Measurements from ENCODE around the gene HCN1. TPM values are rescaled to one million over a fixed set of nuclear protein-coding genes. Genes with fewer than 3 reads are reported as not detected.
"Not testable (repeated sequence)": the region's sequence is repeated elsewhere in the genome, so short reads cannot be mapped to it uniquely, and the experiment has no call there.

The HCN1 gene
- polyA plus RNA-seq, 3 donors from 2014 or later, result not detected

DNA sequence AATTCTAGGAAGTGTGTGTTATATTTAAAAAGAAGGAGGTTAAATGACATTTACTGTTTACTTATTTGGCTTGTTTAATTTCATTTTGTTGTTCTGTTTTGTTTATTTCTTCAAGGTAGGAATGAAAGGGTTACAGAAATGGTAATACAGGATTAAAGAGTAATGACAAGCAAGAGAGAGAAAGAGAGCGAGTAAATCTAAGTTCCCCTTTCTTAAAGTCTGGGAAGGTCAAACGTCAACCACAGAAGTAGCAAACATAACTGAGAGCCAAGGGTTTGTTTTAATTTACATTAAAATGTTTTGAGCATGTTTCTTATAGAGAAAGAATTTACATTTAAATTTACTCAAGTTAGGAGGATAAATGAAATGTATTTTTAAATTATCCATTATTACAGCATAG lies 18.7 kb downstream of the HCN1 start:
- no peaks in the 10 kb centered on the region for H3K36me3 Mint-ChIP-seq
- DNase-seq, result no peak
- no peaks in the 10 kb centered on the region for H3K27me3 Mint-ChIP-seq (ENCODE audit: low read depth in 3 of 3)
- no peak overlapping the region for H3K4me3 Mint-ChIP-seq
- peaks cover 0 to 43% (median 18%) of the 10 kb centered on the region in 6 donors for H3K9me3 Mint-ChIP-seq
- no peaks in the 10 kb centered on the region for H3K4me1 Mint-ChIP-seq
- H3K27ac Mint-ChIP-seq, result no peak overlapping the region

DNA sequence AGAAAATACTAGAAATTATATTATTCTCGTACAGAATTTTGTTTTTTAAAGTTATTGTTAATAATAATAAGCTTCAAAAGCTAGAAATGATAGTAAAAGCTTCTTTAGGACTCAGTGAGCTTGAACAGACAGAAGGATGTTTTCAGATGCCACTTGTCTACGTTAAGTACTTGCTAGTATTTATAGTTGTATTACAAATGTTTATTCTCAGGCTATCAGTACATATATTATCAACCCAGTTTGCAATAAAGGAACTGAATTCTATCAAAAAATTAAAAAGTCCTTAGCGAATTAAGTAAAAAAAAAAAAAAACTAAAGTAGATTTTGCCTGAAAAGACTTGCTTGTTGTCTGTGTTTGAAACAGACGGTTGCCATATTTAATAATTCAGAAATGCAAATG lies 23.9 kb downstream of the HCN1 start:
- DNase-seq, result no peak
- peaks cover 2 to 51% (median 20%) of the 10 kb centered on the region in 6 donors for H3K9me3 Mint-ChIP-seq
- H3K4me1 Mint-ChIP-seq, result no peaks in the 10 kb centered on the region
- H3K4me3 Mint-ChIP-seq, result no peak overlapping the region
- no peak overlapping the region for H3K27ac Mint-ChIP-seq
- H3K36me3 Mint-ChIP-seq, result peaks cover 0 to 6% (median 0%) of the 10 kb centered on the region in 3 donors
- H3K27me3 Mint-ChIP-seq (ENCODE audit: low read depth in 3 of 3), result no peaks in the 10 kb centered on the region

DNA sequence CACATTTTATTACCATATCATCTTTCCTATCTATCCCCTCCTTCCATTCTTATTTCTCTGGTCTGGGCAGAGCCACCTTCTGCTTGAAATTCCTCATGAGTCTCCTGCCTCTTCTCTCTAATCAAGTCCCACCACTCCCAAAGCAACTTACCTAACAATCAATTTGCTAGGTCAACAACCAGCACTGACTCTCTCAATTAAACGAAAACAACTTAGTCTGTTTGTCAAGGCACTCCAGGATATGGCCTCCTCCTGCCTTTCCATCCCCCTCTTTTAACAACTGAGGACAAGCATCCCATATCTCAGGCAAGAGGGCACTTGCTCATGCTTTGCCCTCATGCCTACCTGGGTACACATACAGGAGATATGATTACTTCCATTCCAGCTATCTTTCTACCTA lies 47.4 kb downstream of the HCN1 start:
- Mint-ChIP-seq H3K27ac (no peak overlapping the region), H3K27me3 (ENCODE audit: low read depth in 3 of 3) (no peaks in the 10 kb centered on the region), H3K36me3 (no peaks in the 10 kb centered on the region), H3K9me3 (peaks cover 7 to 47% (median 22%) of the 10 kb centered on the region in 6 donors), H3K4me3 (no peak overlapping the region), H3K4me1 (no peaks in the 10 kb centered on the region)
- no peak for DNase-seq

DNA sequence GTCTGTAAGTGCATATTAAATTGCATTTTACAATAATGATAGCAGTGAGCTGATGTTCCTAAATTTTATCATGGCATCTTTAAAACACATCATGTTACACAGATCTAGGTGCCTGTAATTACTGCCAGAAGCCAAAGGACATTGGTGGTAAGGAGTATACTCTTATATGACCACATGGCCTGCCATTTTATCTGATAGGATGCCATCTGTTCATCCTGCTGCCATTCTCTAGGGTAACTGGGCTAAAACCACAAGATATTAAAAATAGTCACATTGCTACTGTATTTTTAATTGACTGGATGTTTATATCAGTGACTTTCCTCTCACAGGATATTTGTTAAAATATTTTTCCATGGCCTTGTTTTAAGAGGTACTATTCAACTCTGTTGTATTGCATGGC lies 53.1 kb downstream of the HCN1 start:
- DNase-seq, result no peak
- Mint-ChIP-seq H3K27me3 (ENCODE audit: low read depth in 3 of 3) (no peaks in the 10 kb centered on the region), H3K9me3 (peaks cover 3 to 43% (median 14%) of the 10 kb centered on the region in 6 donors), H3K4me3 (no peak overlapping the region), H3K27ac (no peak overlapping the region), H3K36me3 (no peaks in the 10 kb centered on the region), H3K4me1 (no peaks in the 10 kb centered on the region)

DNA sequence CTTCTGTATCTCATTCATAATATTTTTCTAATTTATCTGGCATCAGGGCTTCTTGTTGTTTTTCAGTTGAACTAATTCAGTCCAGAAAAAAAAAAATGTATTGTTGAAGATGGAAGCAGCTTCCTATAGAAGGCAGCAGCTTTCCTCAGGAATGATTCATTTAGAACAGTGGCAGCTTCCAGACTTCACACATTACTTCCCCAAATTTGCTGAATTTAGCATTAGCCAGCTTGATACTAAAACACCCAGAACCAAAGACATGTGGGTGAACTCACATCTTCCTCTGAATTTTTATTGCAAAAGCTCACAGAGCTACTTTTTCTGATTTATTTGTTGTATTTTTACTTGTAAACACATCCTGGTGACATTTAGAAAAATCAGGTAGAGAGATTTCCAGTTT lies 53.8 kb downstream of the HCN1 start:
- no peaks in the 10 kb centered on the region for H3K36me3 Mint-ChIP-seq
- no peaks in the 10 kb centered on the region for H3K4me1 Mint-ChIP-seq
- no peak overlapping the region for H3K4me3 Mint-ChIP-seq
- H3K9me3 Mint-ChIP-seq, result peaks cover under 1 to 43% (median 15%) of the 10 kb centered on the region in 6 donors
- no peak for DNase-seq
- H3K27ac Mint-ChIP-seq, result no peak overlapping the region
- H3K27me3 Mint-ChIP-seq (ENCODE audit: low read depth in 3 of 3), result no peaks in the 10 kb centered on the region

DNA sequence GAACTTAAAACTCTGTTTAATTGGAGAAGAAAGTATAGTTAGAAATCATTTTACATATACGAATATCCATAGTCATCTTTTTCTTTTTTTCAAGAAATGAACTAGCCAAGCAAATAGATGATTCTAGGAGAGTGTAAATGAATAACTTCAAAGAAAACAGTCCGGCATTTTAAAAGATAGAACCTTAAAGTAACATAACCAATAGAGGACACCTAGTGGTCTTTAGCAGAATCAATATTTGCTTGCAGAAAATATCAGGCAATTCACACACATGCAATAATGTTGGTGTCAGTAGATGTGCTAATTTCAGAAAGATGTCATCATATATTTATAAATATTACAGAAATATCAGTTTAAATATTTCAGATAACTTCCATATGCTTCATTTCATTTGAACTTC lies 57.1 kb downstream of the HCN1 start:
- Mint-ChIP-seq H3K9me3 (peaks cover 3 to 53% (median 24%) of the 10 kb centered on the region in 6 donors), H3K27me3 (ENCODE audit: low read depth in 3 of 3) (no peaks in the 10 kb centered on the region), H3K4me3 (no peak overlapping the region), H3K27ac (no peak overlapping the region), H3K36me3 (no peaks in the 10 kb centered on the region), H3K4me1 (no peaks in the 10 kb centered on the region)
- DNase-seq, result no peak

DNA sequence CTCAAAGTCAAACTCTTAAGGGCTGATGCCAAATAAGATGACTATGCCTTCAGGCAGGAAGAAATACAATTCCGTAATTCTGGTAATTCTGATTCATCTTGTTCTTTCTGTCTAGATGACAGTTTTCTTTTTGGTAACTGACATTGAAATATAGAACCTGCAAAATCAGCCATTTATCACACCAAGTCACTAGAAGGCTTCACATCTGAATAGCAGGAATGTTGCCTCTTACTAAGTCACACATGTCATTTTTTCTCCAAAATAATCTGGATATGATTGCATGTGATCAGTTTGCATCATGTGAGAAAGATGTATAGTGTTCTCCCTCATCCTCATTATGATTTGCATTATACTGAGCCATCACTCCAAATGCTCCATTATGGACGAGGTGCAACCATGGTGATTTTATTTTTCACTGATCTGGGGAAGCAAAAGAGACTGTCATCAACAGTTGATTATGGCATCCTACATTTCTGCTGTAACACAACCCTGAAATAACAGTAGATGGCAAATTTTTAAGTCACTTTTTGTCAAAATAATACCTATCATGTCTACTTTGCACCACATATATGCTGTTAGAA lies 69.0 kb downstream of the HCN1 start:
- Mint-ChIP-seq H3K36me3 (peaks cover 0 to 6% (median 0%) of the 10 kb centered on the region in 3 donors), H3K4me1 (no peaks in the 10 kb centered on the region), H3K27ac (no peak overlapping the region), H3K4me3 (no peak overlapping the region), H3K27me3 (ENCODE audit: low read depth in 3 of 3) (peaks cover 0 to 2% (median 0%) of the 10 kb centered on the region in 3 donors), H3K9me3 (peaks cover 7 to 31% (median 21%) of the 10 kb centered on the region in 6 donors)
- DNase-seq, result no peak

DNA sequence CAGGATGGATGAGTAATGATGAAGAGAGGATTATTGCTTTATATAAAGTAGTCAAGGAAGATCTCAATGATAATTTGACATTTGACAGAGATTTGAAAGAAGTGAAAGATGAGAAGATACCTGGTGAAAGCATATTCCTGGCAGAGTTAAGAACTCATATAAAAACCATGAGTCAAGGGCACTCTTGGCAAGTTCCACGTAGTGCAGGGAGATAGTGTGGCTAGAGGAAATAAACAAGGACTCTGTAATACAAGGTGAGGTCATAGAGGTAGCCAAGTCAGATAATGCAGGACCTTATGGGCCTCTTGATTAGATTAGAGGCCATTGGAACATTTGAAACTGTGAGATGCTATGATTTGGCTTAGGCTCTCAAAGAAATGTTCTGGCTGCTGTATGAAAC lies 72.3 kb downstream of the HCN1 start:
- peaks cover 0 to 2% (median 0%) of the 10 kb centered on the region in 3 donors for H3K27me3 Mint-ChIP-seq (ENCODE audit: low read depth in 3 of 3)
- H3K4me1 Mint-ChIP-seq, result no peaks in the 10 kb centered on the region
- peaks cover 11 to 41% (median 22%) of the 10 kb centered on the region in 6 donors for H3K9me3 Mint-ChIP-seq
- peaks cover 0 to 6% (median 0%) of the 10 kb centered on the region in 3 donors for H3K36me3 Mint-ChIP-seq
- no peak for DNase-seq
- no peak overlapping the region for H3K27ac Mint-ChIP-seq
- H3K4me3 Mint-ChIP-seq, result no peak overlapping the region

DNA sequence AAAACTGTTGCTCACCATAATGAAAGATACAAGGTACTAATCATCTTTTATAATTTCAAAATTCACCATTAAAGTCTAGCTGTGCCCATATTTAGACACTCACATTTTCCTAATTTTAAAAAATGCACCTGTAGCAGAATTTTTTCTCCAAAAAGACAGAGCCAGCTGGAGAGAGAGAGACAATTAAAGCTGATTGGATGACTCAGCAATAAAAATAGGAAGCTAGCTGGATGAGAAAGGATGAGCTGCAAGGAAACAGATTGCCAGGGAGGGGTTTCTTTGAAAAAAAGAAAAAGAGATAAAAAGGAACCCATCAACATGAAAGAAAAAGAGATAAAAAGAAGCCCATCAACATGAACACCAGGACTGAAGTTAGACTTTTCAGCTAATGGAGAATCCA lies 73.8 kb downstream of the HCN1 start:
- H3K4me3 Mint-ChIP-seq, result no peak overlapping the region
- no peak for DNase-seq
- H3K27me3 Mint-ChIP-seq (ENCODE audit: low read depth in 3 of 3), result peaks cover 0 to 2% (median 0%) of the 10 kb centered on the region in 3 donors
- H3K9me3 Mint-ChIP-seq, result peaks cover 19 to 53% (median 31%) of the 10 kb centered on the region in 6 donors
- peaks cover 0 to 6% (median 0%) of the 10 kb centered on the region in 3 donors for H3K36me3 Mint-ChIP-seq
- H3K27ac Mint-ChIP-seq, result no peak overlapping the region
- H3K4me1 Mint-ChIP-seq, result no peaks in the 10 kb centered on the region

DNA sequence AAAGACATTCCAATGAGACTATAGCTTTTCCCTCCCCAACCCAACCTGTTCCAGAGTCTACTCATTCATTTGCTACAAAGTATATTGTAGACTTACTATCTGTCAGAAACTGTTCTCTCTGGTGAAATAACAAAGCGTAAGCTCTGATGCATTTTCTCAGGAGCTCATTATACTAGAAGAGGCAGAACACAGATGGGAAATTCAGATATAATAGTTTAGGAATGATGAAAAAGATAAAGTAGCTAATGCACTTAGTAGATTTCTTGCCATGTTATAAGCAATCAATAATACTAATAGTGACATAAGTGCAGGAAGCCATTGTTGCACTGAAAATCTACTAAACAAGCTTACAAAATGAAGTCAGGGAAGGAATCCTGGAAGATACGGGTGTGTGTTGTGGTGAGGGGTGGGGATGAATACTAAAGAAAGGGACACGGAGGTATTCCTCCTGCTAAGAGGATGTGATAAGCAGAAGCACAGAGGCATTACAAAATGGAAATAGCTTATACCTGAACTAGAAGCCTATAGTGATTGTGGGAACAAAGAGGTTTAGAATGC lies 78.2 kb downstream of the HCN1 start:
- Mint-ChIP-seq H3K9me3 (peaks cover 17 to 38% (median 28%) of the 10 kb centered on the region in 6 donors), H3K27ac (no peak overlapping the region), H3K36me3 (peaks cover 0 to 2% (median 0%) of the 10 kb centered on the region in 3 donors), H3K4me1 (no peaks in the 10 kb centered on the region), H3K27me3 (ENCODE audit: low read depth in 3 of 3) (no peaks in the 10 kb centered on the region), H3K4me3 (no peak overlapping the region)
- no peak for DNase-seq

DNA sequence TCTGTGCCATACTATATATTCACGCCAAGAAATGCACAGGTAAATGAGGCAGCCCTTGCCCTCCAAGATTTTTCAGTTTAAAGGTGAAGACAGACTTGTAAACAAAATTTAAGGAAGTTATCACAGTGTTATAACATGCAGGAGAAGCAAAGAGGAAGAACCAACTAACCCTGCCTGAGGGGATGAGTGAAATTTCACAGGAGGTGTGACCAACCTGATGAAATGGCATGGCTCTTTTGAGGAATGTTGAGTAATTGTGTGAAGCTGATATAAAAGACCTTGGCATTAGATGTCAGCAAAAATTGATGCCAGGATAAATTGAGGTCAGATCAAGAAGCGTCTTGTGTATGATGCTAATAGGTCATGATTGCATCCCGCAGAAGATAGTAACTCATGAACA lies 86.5 kb downstream of the HCN1 start:
- Mint-ChIP-seq H3K4me3 (no peak overlapping the region), H3K27ac (no peak overlapping the region), H3K27me3 (ENCODE audit: low read depth in 3 of 3) (no peaks in the 10 kb centered on the region), H3K4me1 (no peaks in the 10 kb centered on the region), H3K36me3 (no peaks in the 10 kb centered on the region), H3K9me3 (peaks cover 8 to 27% (median 16%) of the 10 kb centered on the region in 6 donors)
- no peak for DNase-seq

DNA sequence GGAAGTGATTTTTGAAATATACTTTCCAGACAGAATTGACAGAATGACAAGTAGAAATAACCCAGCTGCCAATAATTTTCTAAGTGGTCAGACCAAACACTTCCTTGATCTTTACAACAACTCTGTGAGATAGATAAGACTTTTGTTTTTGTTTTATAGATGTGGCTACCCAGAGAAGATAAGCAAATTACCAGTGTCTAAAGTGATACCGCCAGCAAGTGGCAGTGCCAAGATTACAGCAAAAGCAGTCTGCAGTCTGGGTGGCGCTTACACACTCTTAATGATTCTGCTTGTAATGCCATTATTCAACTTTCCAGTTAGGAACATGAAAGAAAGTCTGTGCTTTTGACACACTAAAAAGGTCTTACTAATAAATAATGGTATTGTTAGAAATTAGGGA lies 92.1 kb downstream of the HCN1 start:
- Mint-ChIP-seq H3K9me3 (peaks cover under 1 to 45% (median 19%) of the 10 kb centered on the region in 6 donors), H3K36me3 (no peaks in the 10 kb centered on the region), H3K4me1 (no peaks in the 10 kb centered on the region), H3K27me3 (ENCODE audit: low read depth in 3 of 3) (no peaks in the 10 kb centered on the region), H3K4me3 (no peak overlapping the region), H3K27ac (no peak overlapping the region)
- DNase-seq, result no peak

DNA sequence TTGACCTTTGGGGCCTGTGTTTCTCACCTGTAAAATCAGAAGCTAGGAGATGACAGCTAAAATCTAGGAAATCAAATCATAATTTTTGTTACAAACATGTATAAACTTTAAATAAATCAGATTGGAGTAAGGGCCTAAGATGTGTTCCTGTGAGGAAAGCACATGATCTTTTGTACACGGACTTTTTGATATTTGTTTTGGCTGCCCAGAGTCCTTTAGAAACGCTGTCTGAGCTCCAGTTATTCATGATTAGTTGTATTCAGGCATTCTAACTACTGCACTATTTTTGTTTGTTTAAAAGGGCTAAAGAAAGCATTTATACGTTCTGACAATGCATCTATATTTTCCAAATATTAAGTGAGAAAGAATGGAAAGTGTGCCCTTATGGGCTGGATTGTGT lies 94.8 kb downstream of the HCN1 start:
- Mint-ChIP-seq H3K27ac (no peak overlapping the region), H3K9me3 (peaks cover 7 to 61% (median 30%) of the 10 kb centered on the region in 6 donors), H3K4me1 (no peaks in the 10 kb centered on the region), H3K4me3 (no peak overlapping the region), H3K36me3 (no peaks in the 10 kb centered on the region), H3K27me3 (ENCODE audit: low read depth in 3 of 3) (no peaks in the 10 kb centered on the region)
- DNase-seq, result no peak

DNA sequence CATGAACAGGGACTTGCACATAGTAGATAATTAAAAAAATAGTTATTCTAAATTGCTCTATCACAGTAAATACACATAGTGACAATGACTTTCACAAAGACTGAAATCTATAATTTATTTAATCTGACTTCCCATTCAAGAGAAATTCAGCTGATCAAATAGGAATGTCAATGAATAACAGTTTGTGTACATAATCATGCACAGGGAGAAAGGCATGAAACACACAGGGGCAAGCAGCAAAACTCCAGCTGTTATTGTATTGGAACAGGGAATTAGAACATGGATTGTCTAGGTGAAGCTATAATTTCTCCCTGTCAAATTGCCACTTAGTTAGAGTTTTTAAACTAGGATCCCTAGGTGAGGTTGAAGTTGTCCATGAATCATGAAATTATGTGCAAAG lies 99.9 kb downstream of the HCN1 start:
- Mint-ChIP-seq H3K4me1 (no peaks in the 10 kb centered on the region), H3K4me3 (no peak overlapping the region), H3K9me3 (peaks cover 7 to 74% (median 35%) of the 10 kb centered on the region in 6 donors), H3K27ac (no peak overlapping the region), H3K36me3 (peaks cover 0 to 3% (median 0%) of the 10 kb centered on the region in 3 donors), H3K27me3 (ENCODE audit: low read depth in 3 of 3) (no peaks in the 10 kb centered on the region)
- DNase-seq, result no peak

DNA sequence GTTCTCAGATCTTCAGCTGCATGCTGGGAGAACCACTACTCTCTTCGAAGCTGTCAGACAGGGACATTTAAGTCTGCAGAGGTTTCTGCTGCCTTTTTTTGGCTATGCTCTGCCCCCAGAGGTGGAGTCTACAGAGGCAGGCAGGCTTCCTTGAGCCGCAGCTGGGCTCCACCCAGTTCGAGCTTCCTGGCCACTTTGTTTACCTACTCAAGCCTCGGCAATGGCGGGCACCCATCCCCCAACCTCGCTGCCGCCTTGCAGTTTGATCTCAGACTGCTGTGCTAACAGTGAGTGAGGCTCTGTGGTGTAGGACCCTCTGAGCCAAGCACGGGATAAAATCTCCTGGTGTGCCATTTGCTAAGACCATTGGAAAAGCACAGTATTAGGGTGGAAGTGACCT lies 110.2 kb downstream of the HCN1 start:
- not testable (repeated sequence) for H3K36me3 Mint-ChIP-seq; H3K4me3 Mint-ChIP-seq; H3K27me3 Mint-ChIP-seq (ENCODE audit: low read depth in 3 of 3); H3K27ac Mint-ChIP-seq; DNase-seq; H3K4me1 Mint-ChIP-seq
- H3K9me3 Mint-ChIP-seq, result peaks cover 12 to 44% (median 33%) of the 10 kb centered on the region in 6 donors

All from immature natural killer cell (primary cell).